ENCODE data around the gene SDHA. TPM values are rescaled to one million over a fixed set of nuclear protein-coding genes. Genes with fewer than 3 reads are reported as not detected.
"Not testable (repeated sequence)": the region's sequence is repeated elsewhere in the genome, so short reads cannot be mapped to it uniquely, and the experiment has no call there.

The SDHA gene
- total and polyA plus RNA-seq, 10 of the 15 experiments (the other 5 are each of a cell fraction or from before 2014, with no cell fraction given) = 63.3 to 205 (median 104) TPM

DNA sequence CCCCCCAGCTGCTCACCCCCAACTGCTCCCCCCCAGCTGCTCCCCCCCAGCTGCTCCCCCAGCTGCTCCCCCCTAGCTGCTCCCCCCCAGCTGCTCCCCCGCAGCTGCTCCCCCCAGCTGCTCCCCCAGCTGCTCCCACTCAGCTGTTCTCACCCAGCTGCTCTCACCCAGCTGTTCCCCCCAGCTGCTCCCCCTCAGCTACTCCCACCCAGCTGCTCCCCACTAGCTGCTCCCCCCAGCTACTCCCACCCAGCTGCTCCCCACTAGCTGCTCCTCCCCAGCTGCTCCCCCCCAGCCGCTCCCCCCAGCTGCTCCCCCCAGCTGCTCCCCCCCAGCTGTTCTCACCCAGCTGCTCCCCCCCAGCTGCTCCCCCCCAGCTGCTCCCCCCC lies 80.6 kb downstream of the SDHA start (continued):
- TF ChIP-seq MYC (IDR thresholded peaks at IDR 0.05; ENCODE audit: insufficient read depth, insufficient read length, insufficient replicate concordance, low read length, severe bottlenecking) = no peak

DNA sequence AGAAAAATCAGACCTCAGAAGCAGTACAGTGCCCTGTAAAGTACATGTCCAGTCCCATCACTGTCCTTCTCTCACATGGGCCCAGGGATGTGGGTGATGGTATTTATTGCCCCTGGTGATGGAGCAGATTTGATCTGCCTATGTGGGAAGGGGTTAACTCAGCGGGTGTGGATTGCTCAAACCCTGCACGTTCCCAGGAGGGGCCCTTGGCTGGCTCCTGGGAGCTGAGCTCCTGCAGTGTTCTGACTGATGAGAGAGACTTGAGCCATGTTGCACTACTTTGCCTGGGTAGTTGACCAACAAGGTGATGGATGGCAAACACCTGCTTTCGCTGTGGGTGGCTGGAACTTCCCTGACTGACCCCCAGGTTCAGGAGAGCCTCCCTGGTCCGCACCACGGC lies 81.8 kb downstream of the SDHA start:
- H2AFZ ChIP-seq (ENCODE audit: control insufficient read depth, low read depth, low read length); H3K36me3 ChIP-seq (ENCODE audit: control insufficient read depth in 2 of 2, insufficient read depth in 2 of 2, low read length in 1 of 2); intact Hi-C loops (cut with micrococcal nuclease; ENCODE audit: unreplicated experiment); H3K9me3 ChIP-seq (replicated peaks; ENCODE audit: control insufficient read depth, insufficient read depth, low read length); H3K27ac ChIP-seq (ENCODE audit: control insufficient read depth, insufficient read depth); POLR2A ChIA-PET; H4K20me1 ChIP-seq (ENCODE audit: control insufficient read depth, insufficient read depth); in situ Hi-C loops (cut with MboI); H3K27me3 ChIP-seq (replicated peaks in 1 of 2; ENCODE audit: control insufficient read depth in 2 of 2, insufficient read depth in 2 of 2, low read length in 1 of 2); H3K4me1 ChIP-seq (ENCODE audit: control insufficient read depth, insufficient read depth, low read length); CTCF ChIA-PET; RAD21 ChIA-PET (ENCODE audit: unreplicated experiment); BruUV-seq (replicated peaks); DNase-seq (ENCODE audit: low read depth, low spot score); H3K4me3 ChIP-seq; H3K4me2 ChIP-seq (ENCODE audit: control insufficient read depth, insufficient read depth); H3K79me2 ChIP-seq (ENCODE audit: control insufficient read depth, insufficient read depth, low read length); H3K9ac ChIP-seq (ENCODE audit: control insufficient read depth, insufficient read depth, low read length); SMC1A ChIA-PET (ENCODE audit: uncharacterized antibody, unreplicated experiment); ATAC-seq; FAIRE-seq: not testable (repeated sequence)
- WGBS (ENCODE audit: insufficient coverage, insufficient replicate concordance, low lambda C conversion rate, missing lambda C conversion rate) = 93% methylated on average over 5 of the region's 5 CpGs

DNA sequence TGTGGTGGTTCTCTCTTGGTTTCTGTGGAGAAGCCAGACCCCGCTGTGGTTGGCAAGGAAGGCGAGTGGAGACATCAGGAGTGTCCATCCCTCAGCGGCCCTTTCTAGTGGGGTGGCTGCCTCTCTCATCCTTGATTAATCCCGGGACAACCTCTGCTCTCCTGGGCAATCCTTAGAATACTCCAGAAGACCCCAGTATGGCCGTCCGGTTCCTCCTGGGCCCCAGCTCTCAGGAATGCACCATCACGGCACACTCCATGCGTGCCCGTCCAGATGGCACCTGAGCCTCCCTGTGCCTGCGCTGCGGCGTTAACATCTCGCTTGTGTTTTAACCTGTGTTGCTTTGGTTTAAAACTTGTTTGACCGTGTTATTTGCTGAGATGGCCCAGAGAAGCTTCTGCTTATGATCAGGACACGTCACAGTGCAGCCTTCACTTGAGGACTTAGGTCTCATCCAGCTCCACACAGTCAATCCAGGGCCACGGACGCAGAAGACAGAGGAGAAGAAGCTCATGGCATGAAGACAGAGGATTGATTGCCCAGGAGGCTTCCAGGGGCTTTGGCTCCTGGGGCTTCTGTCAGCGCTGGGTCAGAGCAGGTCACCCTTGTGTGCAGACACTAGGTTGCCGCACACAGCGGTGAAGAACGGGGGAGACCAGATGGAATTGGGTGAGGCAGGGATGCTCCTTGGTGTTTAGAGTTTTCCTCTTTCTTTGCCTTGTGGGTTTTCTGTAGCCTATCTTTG lies 82.7 kb downstream of the SDHA start:
- H3K9me3 ChIP-seq (replicated peaks; ENCODE audit: control insufficient read depth, insufficient read depth, low read length); H3K9ac ChIP-seq (ENCODE audit: control insufficient read depth, insufficient read depth, low read length); H4K20me1 ChIP-seq (ENCODE audit: control insufficient read depth, insufficient read depth); H3K27me3 ChIP-seq (replicated peaks in 1 of 2; ENCODE audit: control insufficient read depth in 2 of 2, insufficient read depth in 2 of 2, low read length in 1 of 2); intact Hi-C loops (cut with micrococcal nuclease; ENCODE audit: unreplicated experiment); H3K4me1 ChIP-seq (ENCODE audit: control insufficient read depth, insufficient read depth, low read length); H3K27ac ChIP-seq (ENCODE audit: control insufficient read depth, insufficient read depth); SMC1A ChIA-PET (ENCODE audit: uncharacterized antibody, unreplicated experiment); H3K36me3 ChIP-seq (ENCODE audit: control insufficient read depth in 2 of 2, insufficient read depth in 2 of 2, low read length in 1 of 2); in situ Hi-C loops (cut with MboI); CTCF ChIA-PET; H2AFZ ChIP-seq (ENCODE audit: control insufficient read depth, low read depth, low read length); POLR2A ChIA-PET; RAD21 ChIA-PET (ENCODE audit: unreplicated experiment); DNase-seq (ENCODE audit: low read depth, low spot score); ATAC-seq; H3K4me3 ChIP-seq; H3K4me2 ChIP-seq (ENCODE audit: control insufficient read depth, insufficient read depth); BruUV-seq (replicated peaks); H3K79me2 ChIP-seq (ENCODE audit: control insufficient read depth, insufficient read depth, low read length); FAIRE-seq: not testable (repeated sequence)
- WGBS (ENCODE audit: insufficient coverage, insufficient replicate concordance, low lambda C conversion rate, missing lambda C conversion rate) = 87% methylated on average over 21 of the region's 21 CpGs

DNA sequence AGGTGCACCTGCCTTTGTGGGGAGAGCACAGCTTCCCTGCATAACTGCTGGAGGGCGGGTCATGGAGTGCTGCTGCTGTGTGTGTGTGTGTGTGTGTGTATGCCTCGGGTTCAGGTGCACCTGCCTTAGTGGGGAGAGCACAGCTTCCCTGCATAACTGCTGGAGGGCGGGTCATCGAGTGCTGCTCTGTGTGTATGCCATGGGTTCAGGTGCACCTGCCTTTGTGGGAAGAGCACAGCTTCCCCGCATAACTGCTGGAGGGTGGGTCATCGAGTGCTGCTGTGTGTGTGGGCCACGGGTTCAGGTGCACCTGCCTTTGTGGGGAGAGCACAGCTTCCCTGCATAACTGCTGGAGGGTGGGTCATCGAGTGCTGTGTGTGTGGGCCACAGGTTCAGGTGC lies 84.3 kb downstream of the SDHA start:
- in situ Hi-C loops (cut with MboI); RAD21 ChIA-PET (ENCODE audit: unreplicated experiment); H3K27me3 ChIP-seq (replicated peaks in 1 of 2; ENCODE audit: control insufficient read depth in 2 of 2, insufficient read depth in 2 of 2, low read length in 1 of 2); H3K4me2 ChIP-seq (ENCODE audit: control insufficient read depth, insufficient read depth); DNase-seq (ENCODE audit: low read depth, low spot score); BruUV-seq (replicated peaks); intact Hi-C loops (cut with micrococcal nuclease; ENCODE audit: unreplicated experiment); CTCF ChIA-PET; FAIRE-seq; POLR2A ChIA-PET; SMC1A ChIA-PET (ENCODE audit: uncharacterized antibody, unreplicated experiment); H2AFZ ChIP-seq (ENCODE audit: control insufficient read depth, low read depth, low read length); ATAC-seq; H3K9ac ChIP-seq (ENCODE audit: control insufficient read depth, insufficient read depth, low read length); H3K9me3 ChIP-seq (replicated peaks; ENCODE audit: control insufficient read depth, insufficient read depth, low read length); H3K4me3 ChIP-seq; H3K79me2 ChIP-seq (ENCODE audit: control insufficient read depth, insufficient read depth, low read length); H3K27ac ChIP-seq (ENCODE audit: control insufficient read depth, insufficient read depth); H4K20me1 ChIP-seq (ENCODE audit: control insufficient read depth, insufficient read depth); H3K4me1 ChIP-seq (ENCODE audit: control insufficient read depth, insufficient read depth, low read length): not testable (repeated sequence)
- 86% methylated on average over 8 of the region's 8 CpGs for WGBS (ENCODE audit: insufficient coverage, insufficient replicate concordance, low lambda C conversion rate, missing lambda C conversion rate)
- H3K36me3 ChIP-seq (ENCODE audit: control insufficient read depth in 2 of 2, insufficient read depth in 2 of 2, low read length in 1 of 2) = peaks cover 6 to 15% of the 10 kb centered on the region in 2 experiments; a peak in 3 of 4 replicates

Data from GM12878 (cell line).